Measurements from ENCODE around the gene ZNF692.

Gene ZNF692

GRCh38 chr1:248855580-248855979 is 3.3 kb downstream of the ZNF692 start:
- TF ChIP-seq CTCF (IDR thresholded peaks at IDR 0.05; ENCODE audit: extremely low read depth, insufficient read depth, missing control alignments), result no peak
- in situ Hi-C loops (cut with MboI; ENCODE audit: low pct_unique_long_range_greater_than_20kb, low sequenced_read_pairs, unreplicated experiment), result no loop called here
- no peak for DNase-seq (ENCODE audit: low spot score)

GRCh38 chr1:248853663-248854375 is 5.1 kb downstream of the ZNF692 start:
- no peak for TF ChIP-seq CTCF (IDR thresholded peaks at IDR 0.05; ENCODE audit: extremely low read depth, insufficient read depth, missing control alignments)
- in situ Hi-C loops (cut with MboI; ENCODE audit: low pct_unique_long_range_greater_than_20kb, low sequenced_read_pairs, unreplicated experiment), result no loop called here

GRCh38 chr1:248852481-248853405 is 6.1 kb downstream of the ZNF692 start:
- no peak for TF ChIP-seq CTCF (IDR thresholded peaks at IDR 0.05; ENCODE audit: extremely low read depth, insufficient read depth, missing control alignments)
- in situ Hi-C loops (cut with MboI; ENCODE audit: low pct_unique_long_range_greater_than_20kb, low sequenced_read_pairs, unreplicated experiment), result no loop called here
- DNase-seq (ENCODE audit: low spot score), result no peak

More at GRCh38 chr1:248853663-248854375, 5.1 kb downstream of the ZNF692 start:
- no peak for DNase-seq (ENCODE audit: low spot score)

- in situ Hi-C loops (cut with MboI; ENCODE audit: low pct_unique_long_range_greater_than_20kb, low sequenced_read_pairs, unreplicated experiment), result no loop called here
- TF ChIP-seq CTCF (IDR thresholded peaks at IDR 0.05; ENCODE audit: extremely low read depth, insufficient read depth, missing control alignments), result no peak
- no peak for DNase-seq (ENCODE audit: low spot score)
Observed at GRCh38 chr1:248851390-248851789, 7.5 kb downstream of the ZNF692 start.

- in situ Hi-C loops (cut with MboI; ENCODE audit: low pct_unique_long_range_greater_than_20kb, low sequenced_read_pairs, unreplicated experiment), result no loop called here
- TF ChIP-seq CTCF (IDR thresholded peaks at IDR 0.05; ENCODE audit: extremely low read depth, insufficient read depth, missing control alignments), result no peak
- no peak for DNase-seq (ENCODE audit: low spot score)
Observed at GRCh38 chr1:248850536-248851251, 8.2 kb downstream of the ZNF692 start.

- DNase-seq (ENCODE audit: low spot score), result no peak
- in situ Hi-C loops (cut with MboI; ENCODE audit: low pct_unique_long_range_greater_than_20kb, low sequenced_read_pairs, unreplicated experiment), result no loop called here
- TF ChIP-seq CTCF (IDR thresholded peaks at IDR 0.05; ENCODE audit: extremely low read depth, insufficient read depth, missing control alignments), result no peak
Observed at GRCh38 chr1:248850124-248850523, 8.8 kb downstream of the ZNF692 start.
